Measurements from ENCODE around the gene DIAPH1.

DNA sequence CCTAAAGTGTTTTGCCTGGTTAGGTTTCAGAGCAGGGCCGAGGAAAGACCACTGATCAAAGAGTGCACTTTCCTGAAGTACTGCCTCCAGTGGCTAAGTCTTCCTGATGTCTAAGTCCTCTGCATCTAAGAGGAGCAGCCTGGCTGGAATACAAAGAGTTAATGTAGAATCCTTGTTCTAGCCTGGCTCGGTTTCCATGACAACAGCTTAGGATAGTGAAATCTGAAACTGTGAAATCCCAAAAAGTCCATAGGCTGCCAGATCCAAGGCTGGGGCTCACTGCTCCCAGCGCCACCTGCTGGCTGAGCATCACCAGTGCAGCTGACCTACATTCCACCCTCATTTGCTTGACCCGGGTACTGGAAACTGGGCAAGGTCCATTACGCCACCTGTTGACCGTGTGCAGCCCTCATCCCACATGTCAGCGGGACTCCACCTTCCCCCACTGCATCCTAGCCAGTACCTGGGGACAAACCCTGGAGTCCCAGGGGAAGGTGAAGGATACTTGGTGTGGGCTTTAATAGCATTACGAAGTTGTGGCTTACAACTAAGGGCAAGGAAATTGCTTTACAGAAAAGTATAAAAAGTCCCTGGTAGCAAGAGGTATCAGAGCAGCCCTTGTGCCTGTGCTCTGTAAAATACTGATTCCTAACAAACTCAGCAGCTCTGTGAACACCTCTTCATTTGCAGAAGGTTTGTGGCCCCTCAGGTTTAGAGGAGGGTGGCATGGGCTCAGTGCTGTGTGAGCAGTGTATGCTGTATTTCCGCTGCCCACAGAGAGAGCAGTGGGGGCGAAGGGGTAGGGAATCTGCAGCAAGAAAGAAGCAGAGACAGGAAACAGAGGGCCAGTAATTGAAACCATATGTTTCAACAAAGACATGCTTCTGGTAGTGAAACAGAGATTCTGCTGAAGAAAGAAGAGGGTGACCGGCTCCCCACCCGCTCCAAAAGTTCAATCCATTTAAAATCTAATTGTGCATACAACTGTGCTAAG is 93.9 kb downstream of the DIAPH1 start:
- TF ChIP-seq, protein P1, sequence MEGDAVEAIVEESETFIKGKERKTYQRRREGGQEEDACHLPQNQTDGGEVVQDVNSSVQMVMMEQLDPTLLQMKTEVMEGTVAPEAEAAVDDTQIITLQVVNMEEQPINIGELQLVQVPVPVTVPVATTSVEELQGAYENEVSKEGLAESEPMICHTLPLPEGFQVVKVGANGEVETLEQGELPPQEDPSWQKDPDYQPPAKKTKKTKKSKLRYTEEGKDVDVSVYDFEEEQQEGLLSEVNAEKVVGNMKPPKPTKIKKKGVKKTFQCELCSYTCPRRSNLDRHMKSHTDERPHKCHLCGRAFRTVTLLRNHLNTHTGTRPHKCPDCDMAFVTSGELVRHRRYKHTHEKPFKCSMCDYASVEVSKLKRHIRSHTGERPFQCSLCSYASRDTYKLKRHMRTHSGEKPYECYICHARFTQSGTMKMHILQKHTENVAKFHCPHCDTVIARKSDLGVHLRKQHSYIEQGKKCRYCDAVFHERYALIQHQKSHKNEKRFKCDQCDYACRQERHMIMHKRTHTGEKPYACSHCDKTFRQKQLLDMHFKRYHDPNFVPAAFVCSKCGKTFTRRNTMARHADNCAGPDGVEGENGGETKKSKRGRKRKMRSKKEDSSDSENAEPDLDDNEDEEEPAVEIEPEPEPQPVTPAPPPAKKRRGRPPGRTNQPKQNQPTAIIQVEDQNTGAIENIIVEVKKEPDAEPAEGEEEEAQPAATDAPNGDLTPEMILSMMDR (IDR thresholded peaks at IDR 0.05): peak; percentile 99 to 100 (median 100)
- TF ChIP-seq POLR2A (IDR thresholded peaks at IDR 0.05): no peak

Data from gastroesophageal sphincter (tissue), 3 donors.